Activated CD4-positive, alpha-beta T cell treated with anti-CD3 and anti-CD28 coated beads, Interleukin-2, amount 50 U/mL, for 24 hours (primary cell): ENCODE results near the gene CACNA1A.
A peak's percentile ranks its signal among the peaks of the same experiment; 100 is the strongest.
"Not testable (repeated sequence)": the region's sequence is repeated elsewhere in the genome, so short reads cannot be mapped to it uniquely, and the experiment has no call there.

Experiments used
- DNase-seq, 2 donors: peaks; one replicate each; pipeline ENCODE4 v3.0.0-alpha.2; 2020; ENCODE audit warnings: low read depth in 1 of 2, low spot score in 1 of 2

Gene CACNA1A

DNA sequence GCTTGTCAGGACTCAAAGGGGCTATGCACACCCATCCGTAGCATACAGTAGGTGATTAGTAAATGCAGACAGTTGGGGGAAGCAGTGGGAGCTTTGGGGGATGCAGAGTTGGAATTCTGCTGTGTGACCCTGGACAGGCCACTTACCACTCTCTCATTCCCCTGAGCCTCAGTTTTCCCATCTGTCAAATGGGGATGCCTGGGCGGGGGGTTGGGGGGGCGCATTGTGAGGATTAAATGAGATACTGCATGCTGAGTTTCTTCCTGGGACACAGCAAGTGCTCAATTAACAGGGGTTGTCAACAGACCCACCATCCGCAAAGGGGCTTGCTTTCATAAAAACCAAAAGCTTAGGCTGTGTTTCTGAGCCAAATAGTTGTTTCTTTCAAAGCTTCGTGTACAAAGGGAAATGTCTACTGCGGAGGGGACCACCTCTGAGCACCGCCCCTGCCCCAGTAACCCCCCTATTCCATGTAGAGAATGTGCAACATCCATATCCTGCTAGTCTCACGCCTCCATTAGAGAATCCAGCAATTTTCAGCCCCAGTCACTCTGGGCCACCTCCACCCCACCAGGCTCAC, 223.7 kb downstream of the CACNA1A start:
- DNase-seq = no peak

GRCh38 chr19:13281567-13282291, 224.6 kb downstream of the CACNA1A start:
- no peak for DNase-seq

DNA sequence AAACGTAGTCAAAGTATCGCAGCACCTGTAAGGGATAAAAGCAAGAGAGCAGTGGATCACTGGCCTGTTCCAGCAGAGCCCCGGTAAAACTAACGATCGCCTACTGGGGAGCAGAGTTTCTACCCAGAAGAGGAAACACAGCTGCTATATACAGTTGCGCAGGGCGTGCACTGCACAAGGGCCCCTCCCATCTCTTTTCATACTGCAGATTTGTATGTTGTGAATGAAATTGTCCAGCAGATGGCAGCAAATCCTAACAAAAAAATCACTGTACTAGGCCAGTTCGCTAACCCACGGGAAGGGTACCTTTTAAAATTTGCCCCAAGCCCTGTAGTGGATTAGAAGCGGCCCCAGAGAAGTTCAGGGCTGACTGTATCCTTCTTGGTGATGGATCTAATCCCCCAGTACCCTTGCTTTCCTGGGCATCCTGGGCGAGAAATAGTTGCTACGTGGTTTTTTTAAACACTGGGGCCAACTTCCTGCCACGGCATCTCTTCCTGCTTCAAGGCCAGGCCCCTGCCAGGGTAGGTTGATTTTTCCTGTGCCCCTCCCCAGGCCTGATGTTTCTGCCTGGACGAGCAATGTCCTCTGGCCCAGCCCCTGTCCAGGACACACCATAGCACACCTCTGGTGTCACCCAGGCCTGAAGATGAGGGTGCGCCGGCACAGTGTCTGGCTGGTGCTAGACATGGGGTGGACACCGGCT, 229.0 kb downstream of the CACNA1A start:
- DNase-seq = peak; percentile 24 to 78

GRCh38 chr19:13275016-13275722, 231.1 kb downstream of the CACNA1A start:
- DNase-seq = no peak

DNA sequence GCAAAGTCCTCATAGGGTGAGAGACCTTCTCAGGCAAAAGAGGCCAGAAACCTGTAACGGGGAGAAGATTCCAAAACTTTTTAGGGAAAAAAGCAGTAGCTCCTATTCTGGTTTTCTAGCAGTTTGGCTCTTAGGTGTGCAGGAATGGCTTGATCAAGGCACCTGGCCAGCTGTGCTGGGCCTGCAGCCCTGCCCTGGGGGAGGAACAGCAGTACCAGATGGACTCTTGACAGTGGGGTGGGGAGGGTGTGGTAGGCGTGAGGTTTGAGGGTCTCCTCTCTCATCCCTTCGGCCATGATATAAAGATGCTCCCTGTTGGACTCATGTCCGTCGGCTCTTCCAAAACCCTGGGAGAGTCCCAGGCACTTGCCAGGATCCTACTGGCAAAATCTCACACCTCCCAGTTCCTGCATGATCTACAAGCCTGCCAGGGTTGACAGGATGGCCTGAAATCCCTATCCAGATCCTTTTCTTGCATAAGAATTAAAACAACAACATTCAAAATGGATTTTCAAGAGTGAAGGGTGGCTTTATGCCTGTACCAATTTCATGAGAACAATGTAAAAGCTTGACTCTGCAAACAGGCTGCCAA, 235.7 kb downstream of the CACNA1A start:
- DNase-seq = no peak

GRCh38 chr19:13269348-13269747, 236.9 kb downstream of the CACNA1A start:
- DNase-seq = no peak

DNA sequence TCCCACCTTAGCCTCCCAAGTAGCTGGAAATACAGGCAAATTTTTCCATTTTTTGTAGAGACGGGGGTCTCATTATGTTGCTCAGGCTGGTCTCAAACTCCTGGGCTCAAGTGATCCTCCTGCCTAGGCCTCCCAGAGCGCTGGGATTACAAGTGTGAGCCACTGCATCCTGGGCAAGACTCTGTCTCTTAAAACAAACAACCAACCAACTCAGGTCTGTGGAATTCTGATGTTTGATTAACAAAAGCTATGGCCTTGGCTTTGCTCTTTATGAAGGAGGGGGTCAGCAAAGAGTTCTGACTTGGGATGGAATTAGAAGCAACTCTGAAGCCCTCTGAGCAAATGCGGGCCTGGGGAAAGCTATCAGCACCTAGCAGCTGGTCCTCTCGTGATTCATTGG, 238.4 kb downstream of the CACNA1A start:
- no peak for DNase-seq

DNA sequence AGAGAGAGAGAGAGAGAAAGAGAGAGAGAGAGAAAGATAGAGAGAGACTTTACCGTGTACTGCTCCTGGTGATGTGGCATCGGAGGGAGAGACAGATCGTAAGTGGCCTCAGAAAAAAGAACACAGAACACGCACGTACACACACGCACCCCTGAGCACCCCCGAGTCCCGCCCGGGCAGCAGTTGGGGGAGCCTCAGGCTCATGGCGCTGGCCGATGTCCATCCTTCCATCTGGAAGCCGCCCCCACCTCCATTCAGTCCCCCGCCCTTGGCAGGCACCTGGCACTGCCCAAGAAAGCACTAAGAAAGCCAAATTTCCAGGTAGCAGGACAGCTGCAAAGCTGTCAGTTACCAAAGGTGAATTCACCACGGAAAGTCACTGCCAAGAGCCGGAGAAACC, 239.1 kb downstream of the CACNA1A start:
- no peak for DNase-seq

DNA sequence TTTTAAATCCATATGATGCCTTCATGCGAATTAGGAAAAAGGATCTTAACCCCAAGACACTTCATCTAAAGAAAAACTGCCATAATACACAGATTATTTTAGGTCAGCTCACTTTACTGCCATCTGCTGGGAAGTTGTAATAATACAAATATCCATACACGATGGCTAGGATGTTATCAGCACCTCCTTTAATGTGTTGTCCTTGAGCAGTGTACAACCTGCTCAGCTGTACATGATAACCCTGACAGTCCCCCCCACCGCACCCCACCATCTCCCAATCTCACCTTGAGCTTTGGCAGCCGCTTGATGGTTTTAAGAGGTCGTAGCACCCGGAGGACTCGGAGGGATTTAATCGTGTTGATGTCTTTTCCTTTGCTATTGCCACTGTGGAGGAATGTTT, 243.8 kb downstream of the CACNA1A start:
- no peak for DNase-seq

DNA sequence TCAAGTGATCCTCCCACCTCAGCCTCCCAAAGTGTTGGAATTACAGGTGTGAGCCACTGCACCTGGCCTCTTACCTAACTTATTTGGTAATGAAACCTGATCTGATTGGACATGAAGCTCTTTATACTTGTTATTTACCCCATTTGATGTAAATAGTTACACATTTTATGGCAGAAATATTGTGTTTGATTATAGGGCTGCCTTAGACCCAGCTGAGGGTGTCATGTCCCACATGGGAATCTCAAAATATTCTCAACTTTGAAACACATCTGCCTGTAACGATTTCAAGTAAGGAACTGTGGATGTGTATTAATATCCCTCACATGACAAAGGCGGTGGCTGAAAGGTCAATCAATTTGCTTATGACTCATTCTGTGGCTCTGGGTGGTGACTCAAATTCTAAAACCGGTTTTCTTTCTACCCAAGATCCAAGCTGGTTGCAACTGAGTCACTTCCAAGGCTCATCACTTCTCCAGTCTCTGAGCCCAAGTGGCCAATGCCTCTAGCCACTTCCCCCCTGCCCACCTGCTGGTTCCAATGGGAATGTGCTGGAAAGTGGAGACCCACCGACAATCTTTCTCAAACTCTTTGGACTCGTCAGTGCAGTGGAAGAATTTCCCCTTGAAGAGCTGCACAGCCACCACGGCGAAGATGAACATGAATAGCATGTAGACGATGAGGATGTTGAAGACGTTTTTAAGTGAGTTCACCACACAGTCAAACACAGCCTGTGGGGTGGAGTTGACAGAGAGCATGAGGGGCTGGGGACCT, 245.2 kb downstream of the CACNA1A start:
- peak in 1 of 2 donors; percentile 21 for DNase-seq

DNA sequence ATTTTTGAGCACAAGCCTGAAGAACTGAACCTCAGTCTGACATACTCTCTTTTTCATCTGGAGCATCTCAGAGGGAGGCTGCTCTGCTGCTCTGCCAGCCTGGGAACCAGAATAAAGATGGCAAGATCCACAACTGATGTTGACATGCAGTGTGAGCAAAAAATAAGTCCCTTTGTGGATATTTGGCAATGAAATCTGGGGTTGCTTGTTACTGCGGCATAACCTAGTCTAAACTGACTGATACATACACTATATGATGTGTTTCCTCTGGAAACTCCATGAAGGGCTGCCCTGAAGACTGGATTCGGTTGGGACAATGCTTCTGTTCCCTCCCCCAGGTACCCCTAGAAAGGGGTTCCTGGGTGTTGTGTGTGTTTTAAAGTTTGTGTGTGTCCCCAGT, 249.4 kb downstream of the CACNA1A start:
- no peak for DNase-seq

GRCh38 chr19:13256398-13256797, 249.9 kb downstream of the CACNA1A start:
- not testable (repeated sequence) for DNase-seq

- DNase-seq = no peak
These were observed 250.6 kb downstream of the CACNA1A start for GRCh38 chr19:13255719-13256059.

GRCh38 chr19:13255041-13255718, 251.1 kb downstream of the CACNA1A start:
- DNase-seq = no peak

- no peak for DNase-seq
These were observed 253.5 kb downstream of the CACNA1A start for GRCh38 chr19:13252569-13253335.

GRCh38 chr19:13244920-13245319, 261.4 kb downstream of the CACNA1A start:
- no peak for DNase-seq

DNA sequence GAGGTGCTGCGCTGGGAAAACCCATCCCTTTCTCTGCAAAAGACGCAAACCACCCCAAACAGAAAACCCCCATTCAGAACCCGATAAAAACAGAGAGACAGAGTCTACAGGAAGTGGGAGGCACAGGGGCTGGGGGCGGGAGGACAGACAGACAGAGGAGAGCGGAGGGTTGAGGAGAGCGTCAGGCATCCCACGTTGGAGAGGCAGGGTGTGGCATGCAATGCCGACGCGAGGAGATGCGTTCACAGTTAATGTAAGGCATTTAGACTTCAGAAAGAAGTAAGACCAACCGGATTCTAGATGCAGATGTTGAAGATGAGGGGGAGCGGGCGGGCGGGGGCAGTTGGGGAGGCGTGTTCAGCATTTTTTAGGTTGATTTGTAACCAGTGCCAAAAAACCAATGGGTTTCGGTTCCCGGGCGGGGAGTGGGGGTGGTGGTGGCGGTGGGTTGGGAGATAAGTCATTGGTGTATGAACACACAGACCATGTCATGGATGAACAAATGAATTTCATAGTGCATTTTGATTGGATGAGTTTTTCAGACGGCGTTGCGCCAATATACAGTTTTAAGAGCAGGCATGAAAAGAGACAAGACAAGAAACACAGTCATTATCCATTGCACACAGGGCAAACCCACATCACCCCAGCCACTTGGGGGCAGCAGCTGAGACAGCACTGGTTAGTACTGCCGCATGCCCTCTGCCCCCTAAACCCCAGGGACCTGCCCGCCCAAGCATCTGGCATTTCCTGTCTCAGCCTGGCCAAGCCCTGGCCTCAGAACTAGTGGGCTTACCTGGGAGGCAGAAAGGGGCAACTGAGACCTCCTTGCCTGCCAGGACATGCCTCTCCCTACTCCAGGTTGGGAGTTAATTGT, 264.8 kb downstream of the CACNA1A start:
- DNase-seq = no peak

GRCh38 chr19:13240312-13241022, 265.8 kb downstream of the CACNA1A start:
- no peak for DNase-seq
